HG03354 (cell line): ENCODE measurements around the gene ZNG1B.
A peak's percentile ranks its signal among the peaks of the same experiment; 100 is the strongest.
"Not testable (repeated sequence)": the region's sequence is repeated elsewhere in the genome, so short reads cannot be mapped to it uniquely, and the experiment has no call there.

Experiments
- ATAC-seq: cut with Tn5 transposase; IDR thresholded peaks from one replicate; pipeline ENCODE4 v1.9.1; 2021; ENCODE audit warnings: mild to moderate bottlenecking; ENCODE audit not compliant: unreplicated experiment, poor library complexity, severe bottlenecking

ZNG1B gene

GRCh38 chr2:113541204-113541975 is 103.9 kb downstream of the ZNG1B start:
- peak; percentile 49 for ATAC-seq

DNA sequence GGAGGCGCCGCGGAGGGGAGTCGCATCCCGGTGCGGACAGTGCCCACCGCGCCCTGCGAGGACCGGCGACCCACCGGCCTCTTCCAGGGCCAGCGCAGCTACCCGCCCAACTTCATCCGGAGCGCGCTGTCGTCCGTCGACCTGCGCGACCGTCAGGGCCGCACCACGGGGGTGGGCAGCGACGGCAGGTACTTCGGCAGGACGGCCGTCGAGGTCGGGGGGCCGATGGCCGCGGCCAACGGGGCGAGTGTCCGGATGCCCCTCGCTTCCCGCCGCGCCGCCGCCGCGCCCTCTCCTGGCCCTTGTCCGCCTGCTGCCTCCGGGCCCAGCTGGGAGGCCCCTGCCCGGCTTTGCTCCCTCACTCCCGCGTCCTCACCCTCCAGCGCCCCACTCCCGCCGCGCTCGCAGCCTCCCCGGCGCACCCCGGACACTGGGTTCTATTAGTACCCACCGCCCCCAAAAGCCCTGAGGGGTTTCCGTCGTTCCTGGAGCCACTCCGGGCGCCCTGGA is 104.5 kb downstream of the ZNG1B start:
- peak; percentile 24 for ATAC-seq

GRCh38 chr2:113542529-113542928 is 105.0 kb downstream of the ZNG1B start:
- ATAC-seq, result not testable (repeated sequence)
